Tibial nerve (tissue), 4 donors: ENCODE measurements around the gene SHLD1. TPM values are rescaled to one million over a fixed set of nuclear protein-coding genes. Genes with fewer than 3 reads are reported as not detected.

Source experiments
- DNase-seq, 2 donors: peaks; one replicate each; pipeline ENCODE4 v3.0.0-alpha.2; 2019; ENCODE audit warnings: low spot score in 2 of 2
- H3K27ac ChIP-seq, 4 donors: fragments of 200-600 bp; sonication (generic) in 3 of 4; one replicate each; pipeline ENCODE4 v1.5.1; 2017 to 2019; ENCODE audit warnings: mild to moderate bottlenecking in 1 of 4
- H3K27me3 ChIP-seq, 2 donors: fragments of 200-600 bp; sonication (generic) in 1 of 2; one replicate each; pipeline versions ENCODE4 v1.5.1 to v1.6.0; 2017 to 2019
- H3K36me3 ChIP-seq, 3 donors: fragments of 200-600 bp; sonication (generic); one replicate each; pipeline ENCODE4 v1.5.1; 2018 to 2019
- H3K4me1 ChIP-seq, 4 donors: fragments of 200-600 bp; sonication (generic) in 3 of 4; one replicate each; pipeline ENCODE4 v1.5.1; 2017 to 2019
- H3K4me3 ChIP-seq, 4 donors: fragments of 200-600 bp; sonication (generic) in 3 of 4; one replicate each; pipeline ENCODE4 v1.5.1; 2017 to 2019; ENCODE audit warnings: mild to moderate bottlenecking in 1 of 4, moderate library complexity in 1 of 4
- H3K9me3 ChIP-seq, 4 donors: fragments of 200-600 bp; sonication (generic) in 3 of 4; one replicate each; pipeline ENCODE4 v1.5.1; 2017 to 2019
- EP300 ChIP-seq, 2 donors: sonication (generic); formaldehyde crosslinking; IDR thresholded peaks; one replicate each; pipeline ENCODE4 v1.6.1; 2017; ENCODE audit warnings: antibody characterized with exemption in 2 of 2, mild to moderate bottlenecking in 1 of 2
- POLR2A ChIP-seq, 2 donors: fragments of 450-650 bp; IDR thresholded peaks; one replicate each; pipeline ENCODE4 v1.6.1; 2017; ENCODE audit warnings: antibody characterized with exemption in 2 of 2, mild to moderate bottlenecking in 2 of 2, moderate library complexity in 2 of 2
- WGBS, 2 donors: methylation state at CpG; one replicate each; pipeline ENCODE4 v1.1.5; 2018; 5-methylcytosine and 5-hydroxymethylcytosine counted together
- total RNA-seq, 4 donors: library from RNA; depleted of rRNA; stranded (reverse); fragments of >200 nt; gene quantifications; one replicate each; pipeline ENCODE4 v1.1.0, GENCODE V29; 2016
- TF ChIP-seq, protein P1 (sequence below), 5 experiments: fragments of 200-600 bp in 3 of 5; fragments of 450-650 bp in 2 of 5; sonication (generic) in 3 of 5; IDR thresholded peaks; one replicate each; pipeline ENCODE4 v1.5.1; 2016 to 2019; ENCODE audit warnings: antibody characterized with exemption in 5 of 5, mild to moderate bottlenecking in 3 of 5, moderate library complexity in 2 of 5

The SHLD1 gene
- total RNA-seq, 4 donors from 2014 or later, result 2.9 to 5.9 (median 4.0) TPM

DNA sequence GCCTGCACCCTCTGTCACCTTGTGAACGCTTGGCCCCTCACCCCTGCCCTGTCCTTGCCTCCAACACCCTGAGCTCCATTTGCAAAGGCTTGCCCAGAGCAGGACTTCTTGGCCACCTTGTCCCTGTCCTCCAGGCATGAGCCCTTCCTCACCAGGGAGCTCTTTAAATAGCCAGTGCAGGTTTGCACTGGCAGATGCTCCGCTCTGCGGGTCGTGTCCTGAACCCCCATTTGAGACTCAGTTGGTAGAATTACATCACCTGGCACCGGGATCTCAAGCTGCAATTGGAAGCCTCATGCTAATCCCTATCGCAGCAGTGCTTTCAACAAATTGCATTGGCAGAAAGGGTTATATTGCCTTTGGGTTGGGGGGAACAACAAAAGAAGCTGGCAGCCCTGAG lies 114.2 kb downstream of the SHLD1 start:
- Histone ChIP-seq H3K36me3 (peaks cover 0 to 8% (median 0%) of the 10 kb centered on the region in 3 donors), H3K9me3 (no peaks in the 10 kb centered on the region), H3K4me3 (no peak overlapping the region), H3K27me3 (no peaks in the 10 kb centered on the region), H3K27ac (no peak overlapping the region), H3K4me1 (no peaks in the 10 kb centered on the region)
- no peak for TF ChIP-seq POLR2A (IDR thresholded peaks at IDR 0.05)
- TF ChIP-seq, protein P1, sequence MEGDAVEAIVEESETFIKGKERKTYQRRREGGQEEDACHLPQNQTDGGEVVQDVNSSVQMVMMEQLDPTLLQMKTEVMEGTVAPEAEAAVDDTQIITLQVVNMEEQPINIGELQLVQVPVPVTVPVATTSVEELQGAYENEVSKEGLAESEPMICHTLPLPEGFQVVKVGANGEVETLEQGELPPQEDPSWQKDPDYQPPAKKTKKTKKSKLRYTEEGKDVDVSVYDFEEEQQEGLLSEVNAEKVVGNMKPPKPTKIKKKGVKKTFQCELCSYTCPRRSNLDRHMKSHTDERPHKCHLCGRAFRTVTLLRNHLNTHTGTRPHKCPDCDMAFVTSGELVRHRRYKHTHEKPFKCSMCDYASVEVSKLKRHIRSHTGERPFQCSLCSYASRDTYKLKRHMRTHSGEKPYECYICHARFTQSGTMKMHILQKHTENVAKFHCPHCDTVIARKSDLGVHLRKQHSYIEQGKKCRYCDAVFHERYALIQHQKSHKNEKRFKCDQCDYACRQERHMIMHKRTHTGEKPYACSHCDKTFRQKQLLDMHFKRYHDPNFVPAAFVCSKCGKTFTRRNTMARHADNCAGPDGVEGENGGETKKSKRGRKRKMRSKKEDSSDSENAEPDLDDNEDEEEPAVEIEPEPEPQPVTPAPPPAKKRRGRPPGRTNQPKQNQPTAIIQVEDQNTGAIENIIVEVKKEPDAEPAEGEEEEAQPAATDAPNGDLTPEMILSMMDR (IDR thresholded peaks at IDR 0.05), result no peak
- TF ChIP-seq EP300 (IDR thresholded peaks at IDR 0.05), result no peak
- no peak for DNase-seq
- WGBS, 2 donors, result 62 to 66% methylated on average over 6 of the region's 6 CpGs

DNA sequence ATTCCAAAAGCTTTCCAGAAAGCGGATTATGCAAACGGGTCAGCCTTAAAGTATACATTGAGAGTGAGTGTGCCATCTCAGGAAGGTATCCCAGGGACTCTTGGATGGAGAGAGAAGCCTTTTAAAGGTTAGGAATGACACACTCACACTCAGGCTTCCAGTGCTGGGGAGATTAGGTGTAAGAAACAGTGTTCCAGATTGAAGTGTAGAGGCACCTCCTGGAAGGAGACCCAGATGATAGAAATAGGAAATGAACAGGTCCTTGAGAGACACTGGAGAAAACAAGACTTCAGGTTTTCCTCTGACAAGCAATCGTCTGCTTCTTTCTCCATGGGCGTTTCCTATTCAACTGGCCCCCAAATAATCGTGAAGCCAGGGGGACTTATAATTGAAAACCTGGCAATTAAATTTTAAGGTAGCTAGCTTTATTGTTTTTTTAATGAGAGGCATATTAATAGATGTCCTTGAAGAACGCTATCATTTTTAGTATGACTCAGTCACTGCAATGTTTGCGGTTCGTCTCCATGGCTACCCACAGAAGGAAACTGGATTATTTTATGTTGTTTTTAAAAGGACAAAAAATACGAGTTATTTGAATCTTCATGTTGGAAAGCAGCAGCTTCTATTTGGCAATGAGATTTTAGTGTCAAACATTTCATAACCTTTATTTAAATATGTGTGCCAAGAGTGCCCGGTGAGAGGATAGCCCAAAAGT lies 114.8 kb downstream of the SHLD1 start:
- H3K36me3 ChIP-seq, result peaks cover 0 to 8% (median 0%) of the 10 kb centered on the region in 3 donors
- no peaks in the 10 kb centered on the region for H3K4me1 ChIP-seq
- no peak overlapping the region for H3K27ac ChIP-seq
- DNase-seq, result no peak
- no peak overlapping the region for H3K4me3 ChIP-seq
- WGBS, 2 donors, result 60 to 64% methylated on average over 10 of the region's 10 CpGs
- H3K9me3 ChIP-seq, result no peaks in the 10 kb centered on the region
- H3K27me3 ChIP-seq, result no peaks in the 10 kb centered on the region
- no peak for TF ChIP-seq EP300 (IDR thresholded peaks at IDR 0.05)
- TF ChIP-seq, protein P1 (IDR thresholded peaks at IDR 0.05), result no peak
- no peak for TF ChIP-seq POLR2A (IDR thresholded peaks at IDR 0.05)

DNA sequence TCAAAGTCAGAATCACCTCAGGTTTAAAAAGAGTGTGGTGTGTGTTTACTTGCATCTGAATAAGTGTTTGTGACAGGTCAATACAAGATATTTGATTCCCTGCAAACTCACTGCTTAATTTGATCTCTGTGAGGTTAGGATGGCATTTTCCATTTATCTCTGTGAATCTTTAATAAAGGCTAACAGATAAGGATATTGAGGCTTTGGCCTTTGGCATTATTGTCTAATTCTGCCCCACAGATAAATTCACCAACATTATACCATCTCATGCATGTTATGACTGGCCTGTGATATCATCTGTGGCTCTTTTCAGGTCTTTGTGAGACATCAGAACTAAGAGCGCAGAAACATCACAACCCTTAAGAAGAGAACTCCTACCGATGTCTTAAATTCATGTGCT lies 115.4 kb downstream of the SHLD1 start:
- WGBS, 2 donors, result 94 to 98% methylated on average over 2 of the region's 2 CpGs
- no peaks in the 10 kb centered on the region for H3K4me1 ChIP-seq
- H3K4me3 ChIP-seq, result no peak overlapping the region
- H3K27me3 ChIP-seq, result no peaks in the 10 kb centered on the region
- no peaks in the 10 kb centered on the region for H3K9me3 ChIP-seq
- TF ChIP-seq POLR2A (IDR thresholded peaks at IDR 0.05) (no peak), EP300 (IDR thresholded peaks at IDR 0.05) (no peak)
- TF ChIP-seq, protein P1 (IDR thresholded peaks at IDR 0.05), result no peak
- peaks cover 0 to 8% (median 0%) of the 10 kb centered on the region in 3 donors for H3K36me3 ChIP-seq
- H3K27ac ChIP-seq, result no peak overlapping the region
- no peak for DNase-seq

DNA sequence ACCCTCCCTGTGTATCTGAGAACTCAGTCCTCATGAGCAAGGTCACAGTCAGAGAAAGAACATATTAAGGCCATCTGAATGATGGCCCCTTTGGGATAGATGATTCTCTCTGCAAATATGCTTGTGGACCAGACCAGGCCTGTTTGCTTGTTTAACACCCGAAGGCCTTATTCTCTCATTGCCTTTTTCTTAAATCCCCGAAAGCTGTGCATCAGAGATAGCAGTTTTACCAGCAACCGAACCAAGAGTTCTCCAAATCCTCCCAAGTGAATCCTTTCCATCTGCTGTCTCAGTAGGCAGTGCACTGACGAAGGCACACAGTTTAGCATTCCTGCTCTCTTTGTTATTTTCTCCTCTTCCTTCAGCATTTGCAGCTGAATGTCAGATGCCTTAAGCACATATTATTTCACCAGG lies 120.4 kb downstream of the SHLD1 start:
- H3K27me3 ChIP-seq, result no peaks in the 10 kb centered on the region
- DNase-seq, result no peak
- no peaks in the 10 kb centered on the region for H3K4me1 ChIP-seq
- no peak overlapping the region for H3K4me3 ChIP-seq
- 33 to 49% methylated on average over 4 of the region's 4 CpGs for WGBS, 2 donors
- H3K36me3 ChIP-seq, result no peaks in the 10 kb centered on the region
- H3K27ac ChIP-seq, result no peak overlapping the region
- H3K9me3 ChIP-seq, result no peaks in the 10 kb centered on the region
- TF ChIP-seq, protein P1 (IDR thresholded peaks at IDR 0.05), result no peak
- TF ChIP-seq POLR2A (IDR thresholded peaks at IDR 0.05) (no peak), EP300 (IDR thresholded peaks at IDR 0.05) (no peak)

DNA sequence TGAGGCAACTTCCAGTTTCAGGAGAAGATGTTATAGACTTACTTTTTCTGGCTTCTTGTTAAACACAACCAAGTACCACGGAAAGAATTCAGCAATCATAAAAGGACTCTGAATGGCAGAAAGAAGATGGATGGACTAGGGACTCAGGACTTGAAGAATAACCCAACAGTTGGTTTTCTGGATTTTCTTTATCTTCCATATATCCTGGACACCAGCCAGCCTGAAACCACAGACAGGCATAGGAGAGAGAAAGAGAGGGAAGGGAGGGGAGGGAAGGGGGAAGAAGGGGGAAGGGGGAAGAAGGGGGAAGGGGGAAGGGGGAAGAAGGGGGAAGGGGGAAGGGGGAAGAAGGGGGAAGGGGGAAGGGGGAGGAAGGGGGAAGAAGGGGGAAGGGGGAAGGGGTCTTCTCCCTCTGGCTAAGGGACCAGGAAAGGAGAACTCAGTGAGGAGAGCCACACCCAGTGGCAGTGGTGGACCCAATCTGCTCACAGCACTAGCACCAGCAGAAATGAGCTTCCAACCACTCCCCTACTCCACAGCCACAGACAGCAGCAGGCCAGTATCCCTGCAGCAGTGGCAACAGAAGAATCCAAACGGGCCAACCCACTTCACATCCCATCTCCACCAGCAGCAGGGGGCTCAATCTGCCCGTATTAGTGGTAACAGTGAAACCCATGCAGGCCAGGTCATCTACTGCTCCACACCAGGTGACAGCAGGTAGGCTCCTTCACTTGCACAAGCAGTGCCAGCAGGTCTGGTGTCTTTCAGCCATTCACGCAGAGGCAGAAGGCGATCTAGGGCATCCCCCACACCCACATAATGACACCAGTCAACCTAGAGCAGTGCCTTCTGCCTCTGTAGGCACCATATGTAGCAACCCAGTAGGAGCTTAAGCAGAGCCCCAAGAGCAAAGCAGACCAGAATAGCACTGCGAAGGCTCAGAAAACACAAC lies 121.5 kb downstream of the SHLD1 start:
- H3K4me3 ChIP-seq, result no peak overlapping the region
- no peak for TF ChIP-seq POLR2A (IDR thresholded peaks at IDR 0.05)
- TF ChIP-seq, protein P1 (IDR thresholded peaks at IDR 0.05), result no peak
- no peak overlapping the region for H3K27ac ChIP-seq
- DNase-seq, result no peak
- peaks cover 0 to 3% (median 0%) of the 10 kb centered on the region in 4 donors for H3K9me3 ChIP-seq
- WGBS, 2 donors, result 70 to 76% methylated on average over 5 to 6 of the region's 6 CpGs
- no peaks in the 10 kb centered on the region for H3K27me3 ChIP-seq
- H3K4me1 ChIP-seq, result no peaks in the 10 kb centered on the region
- H3K36me3 ChIP-seq, result no peaks in the 10 kb centered on the region
